ENCODE data around the gene LINS1. TPM values are rescaled to one million over a fixed set of nuclear protein-coding genes. Genes with fewer than 3 reads are reported as not detected.

Gene LINS1
- total and polyA plus RNA-seq, 2 of the 8 experiments (the other 6 are each of a cell fraction or from before 2014, with no cell fraction given) = 4.2 to 8.1 TPM

GRCh38 chr15:100525436-100525835 lies 76.5 kb downstream of the LINS1 start (continued):
- TF ChIP-seq CHD7 (IDR thresholded peaks at IDR 0.05; ENCODE audit: insufficient replicate concordance, low read length) = no peak
- TF ChIP-seq SP4 (IDR thresholded peaks at IDR 0.05; ENCODE audit: low read length) = no peak
- TF ChIP-seq RFX5 (IDR thresholded peaks at IDR 0.05; ENCODE audit: borderline replicate concordance, low read depth, low read length) = no peak
- no peak for TF ChIP-seq TCF12 (IDR thresholded peaks at IDR 0.05; ENCODE audit: low read depth, low read length)
- TF ChIP-seq POLR2A (IDR thresholded peaks at IDR 0.05; ENCODE audit: control extremely low read depth in 1 of 2, low read depth in 2 of 2, low read length in 2 of 2) = no peak
- TF ChIP-seq POU5F1 (IDR thresholded peaks at IDR 0.05; ENCODE audit: low read depth, low read length) = no peak
- TF ChIP-seq RNF2 (IDR thresholded peaks at IDR 0.05; ENCODE audit: borderline replicate concordance, low read depth, low read length, missing control alignments, poor library complexity, severe bottlenecking) = no peak
- TF ChIP-seq EGR1 (IDR thresholded peaks at IDR 0.05; ENCODE audit: borderline replicate concordance, low read depth, low read length) = no peak
- no peak for TF ChIP-seq ZNF274 (IDR thresholded peaks at IDR 0.05; ENCODE audit: borderline replicate concordance, extremely low read depth, low read length)
- TF ChIP-seq CHD2 (IDR thresholded peaks at IDR 0.05; ENCODE audit: low read length) = no peak
- no peak for TF ChIP-seq SIX5 (IDR thresholded peaks at IDR 0.05; ENCODE audit: low read depth, low read length)
- no peak for TF ChIP-seq SAP30 (IDR thresholded peaks at IDR 0.05; ENCODE audit: insufficient read depth, insufficient replicate concordance, low read length)
- no peak for TF ChIP-seq GTF2F1 (IDR thresholded peaks at IDR 0.05; ENCODE audit: borderline replicate concordance, low read depth, low read length)

Measured in H1 (cell line).